Measurements from ENCODE around the gene BHLHE23. TPM values are rescaled to one million over a fixed set of nuclear protein-coding genes. Genes with fewer than 3 reads are reported as not detected.

The BHLHE23 gene
- total RNA-seq, 4 donors from 2014 or later = not detected

- H3K27me3 ChIP-seq = peaks cover 19 to 100% (median 62%) of the 10 kb centered on the region in 4 donors
- 25% methylated on average over 30 of the region's 30 CpGs for WGBS
- no peaks in the 10 kb centered on the region for H3K36me3 ChIP-seq
- no peak for DNase-seq (ENCODE audit: extremely low spot score)
- H3K4me3 ChIP-seq = peak overlapping the region in 1 of 4 donors; percentile 5
- peaks cover 20 to 52% (median 39%) of the 10 kb centered on the region in 4 donors for H3K4me1 ChIP-seq
- H3K27ac ChIP-seq (replicated peaks in 1 of 4) = no peak overlapping the region
- TF ChIP-seq EP300 (IDR thresholded peaks at IDR 0.05) (no peak), POLR2A (IDR thresholded peaks at IDR 0.05; ENCODE audit: low read depth) (no peak), POLR2AphosphoS5 (IDR thresholded peaks at IDR 0.05) (no peak), CTCF (IDR thresholded peaks at IDR 0.05) (no peak)
- H3K9me3 ChIP-seq = peaks cover 0 to 22% (median 15%) of the 10 kb centered on the region in 4 donors
- intact Hi-C loops (cut with DNase I) = loop anchor here (2.0 to 5.0 kb wide), 3 partner anchors 37 to 137 kb away; no protein-coding TSS in a partner anchor
Measured at GRCh38 chr20:63009988-63010769, 3.4 kb upstream of the BHLHE23 start.

- H3K4me1 ChIP-seq = peaks cover 20 to 57% (median 44%) of the 10 kb centered on the region in 4 donors
- H3K4me3 ChIP-seq = peak overlapping the region in 2 of 4 donors; percentile 21 to 36
- DNase-seq (ENCODE audit: extremely low spot score) = no peak
- intact Hi-C loops (cut with DNase I) = loop anchor here (2.0 to 5.0 kb wide), 3 partner anchors 37 to 137 kb away; no protein-coding TSS in a partner anchor
- peaks cover 0 to 20% (median 15%) of the 10 kb centered on the region in 4 donors for H3K9me3 ChIP-seq
- H3K36me3 ChIP-seq = no peaks in the 10 kb centered on the region
- peaks cover 19 to 100% (median 62%) of the 10 kb centered on the region in 4 donors for H3K27me3 ChIP-seq
- no peak overlapping the region for H3K27ac ChIP-seq (replicated peaks in 1 of 4)
- TF ChIP-seq POLR2A (IDR thresholded peaks at IDR 0.05; ENCODE audit: low read depth) = no peak
- TF ChIP-seq POLR2AphosphoS5 (IDR thresholded peaks at IDR 0.05) = peak in 1 of 2 donors; percentile 29
- TF ChIP-seq CTCF (IDR thresholded peaks at IDR 0.05) = peak; percentile 94 to 95 (median 94)
- no peak for TF ChIP-seq EP300 (IDR thresholded peaks at IDR 0.05)
- WGBS = 12% methylated on average over 12 of the region's 54 CpGs
Measured at GRCh38 chr20:63009045-63009961, 2.5 kb upstream of the BHLHE23 start.

- Histone ChIP-seq H3K36me3 (no peaks in the 10 kb centered on the region), H3K27ac (replicated peaks in 1 of 4) (no peak overlapping the region), H3K4me1 (peaks cover 20 to 57% (median 44%) of the 10 kb centered on the region in 4 donors), H3K9me3 (peaks cover 0 to 13% (median 10%) of the 10 kb centered on the region in 4 donors), H3K27me3 (peaks cover 19 to 100% (median 64%) of the 10 kb centered on the region in 4 donors), H3K4me3 (peak overlapping the region in 2 of 4 donors; percentile 21 to 36)
- TF ChIP-seq POLR2AphosphoS5 (IDR thresholded peaks at IDR 0.05) (no peak), CTCF (IDR thresholded peaks at IDR 0.05) (no peak), POLR2A (IDR thresholded peaks at IDR 0.05; ENCODE audit: low read depth) (no peak), EP300 (IDR thresholded peaks at IDR 0.05) (no peak)
- intact Hi-C loops (cut with DNase I) = loop anchor here (2.0 to 5.0 kb wide), 3 partner anchors 36 to 136 kb away; no protein-coding TSS in a partner anchor
- 16% methylated on average over 18 of the region's 21 CpGs for WGBS
- DNase-seq (ENCODE audit: extremely low spot score) = no peak
Measured at GRCh38 chr20:63008541-63009044, 1.8 kb upstream of the BHLHE23 start.

- intact Hi-C loops (cut with DNase I) = loop anchor here (2.0 to 5.0 kb wide), 3 partner anchors 35 to 135 kb away; no protein-coding TSS in a partner anchor
- H3K9me3 ChIP-seq = peaks cover 0 to 6% (median 4%) of the 10 kb centered on the region in 4 donors
- 18% methylated on average over 28 of the region's 46 CpGs for WGBS
- no peak overlapping the region for H3K27ac ChIP-seq (replicated peaks in 1 of 4)
- DNase-seq (ENCODE audit: extremely low spot score) = no peak
- no peak overlapping the region for H3K4me3 ChIP-seq
- H3K4me1 ChIP-seq = peaks cover 20 to 57% (median 44%) of the 10 kb centered on the region in 4 donors
- TF ChIP-seq CTCF (IDR thresholded peaks at IDR 0.05) (no peak), POLR2AphosphoS5 (IDR thresholded peaks at IDR 0.05) (no peak), POLR2A (IDR thresholded peaks at IDR 0.05; ENCODE audit: low read depth) (no peak), EP300 (IDR thresholded peaks at IDR 0.05) (no peak)
- peaks cover 19 to 100% (median 67%) of the 10 kb centered on the region in 4 donors for H3K27me3 ChIP-seq
- H3K36me3 ChIP-seq = no peaks in the 10 kb centered on the region
Measured at GRCh38 chr20:63007646-63008488, 1.1 kb upstream of the BHLHE23 start.
